K562 (cell line): ENCODE results near the gene LMBRD1.

Experiments
- CBFA2T2 ChIP-seq: fragments of 450-650 bp; conservative IDR thresholded peaks from 2 replicates; pipeline ENCODE4 v1.6.1; 2017; ENCODE audit warnings: mild to moderate bottlenecking
- CHD1 ChIP-seq: fragments of 200-600 bp; sonication (generic); IDR thresholded peaks from one replicate; pipeline ENCODE4 v1.6.1; 2012; ENCODE audit warnings: mild to moderate bottlenecking, moderate library complexity, low read length, inconsistent platforms
- ESRRA ChIP-seq: fragments of 450-650 bp; IDR thresholded peaks from 2 replicates; pipeline ENCODE4 v1.6.1; 2014; ENCODE audit warnings: low read depth, mild to moderate bottlenecking, moderate library complexity, borderline replicate concordance
- PHF8 ChIP-seq: fragments of 200-600 bp; sonication (generic); IDR thresholded peaks from 2 replicates; pipeline ENCODE4 v1.6.1; 2012; ENCODE audit warnings: mixed run types, mild to moderate bottlenecking, inconsistent platforms, low read length, moderate library complexity, borderline replicate concordance
- POLR2A ChIP-seq: fragments of 450-650 bp; conservative IDR thresholded peaks from 2 replicates; pipeline ENCODE4 v1.6.1; 2016
- SMAD1 ChIP-seq: fragments of 150-350 bp; IDR thresholded peaks from 2 replicates; pipeline ENCODE4 v1.6.1; 2014; ENCODE audit warnings: low read length, low read depth; ENCODE audit not compliant: partially characterized antibody
- TAF1 ChIP-seq: IDR thresholded peaks from 2 replicates; pipeline ENCODE4 v1.6.1; 2011; ENCODE audit warnings: mild to moderate bottlenecking, low read length, moderate library complexity; ENCODE audit not compliant: insufficient read depth, control insufficient read depth, severe bottlenecking; ENCODE audit errors: extremely low read depth
- ZNF23 ChIP-seq: fragments of 250-450 bp; sonication (Bioruptor Pico); IDR thresholded peaks from 2 replicates; pipeline ENCODE4 v1.4.0; 2020; ENCODE audit warnings: mild to moderate bottlenecking
- ZNF384 ChIP-seq: IDR thresholded peaks from 2 replicates; pipeline ENCODE4 v1.6.1; 2012; ENCODE audit warnings: low read depth, low read length, improper control_type of control experiment
- TF ChIP-seq, protein P1 (sequence below), 3 experiments: IDR thresholded peaks in 2 of 3; conservative IDR thresholded peaks in 1 of 3; 2 replicates each; pipeline ENCODE4 v1.5.1; 2011 to 2012; ENCODE audit warnings: low read length in 3 of 3, mild to moderate bottlenecking in 3 of 3, control low read depth in 2 of 3, improper control_type of control experiment in 1 of 3, inconsistent platforms in 1 of 3, low read depth in 1 of 3, mixed read lengths in 1 of 3, moderate library complexity in 1 of 3; ENCODE audit not compliant: insufficient read depth in 2 of 3
- TF ChIP-seq, protein P2 (sequence below): sonication (generic); formaldehyde crosslinking; IDR thresholded peaks from 2 replicates; pipeline ENCODE4 v1.8.1; 2023; ENCODE audit warnings: mild to moderate bottlenecking, missing genetic modification reagents

DNA sequence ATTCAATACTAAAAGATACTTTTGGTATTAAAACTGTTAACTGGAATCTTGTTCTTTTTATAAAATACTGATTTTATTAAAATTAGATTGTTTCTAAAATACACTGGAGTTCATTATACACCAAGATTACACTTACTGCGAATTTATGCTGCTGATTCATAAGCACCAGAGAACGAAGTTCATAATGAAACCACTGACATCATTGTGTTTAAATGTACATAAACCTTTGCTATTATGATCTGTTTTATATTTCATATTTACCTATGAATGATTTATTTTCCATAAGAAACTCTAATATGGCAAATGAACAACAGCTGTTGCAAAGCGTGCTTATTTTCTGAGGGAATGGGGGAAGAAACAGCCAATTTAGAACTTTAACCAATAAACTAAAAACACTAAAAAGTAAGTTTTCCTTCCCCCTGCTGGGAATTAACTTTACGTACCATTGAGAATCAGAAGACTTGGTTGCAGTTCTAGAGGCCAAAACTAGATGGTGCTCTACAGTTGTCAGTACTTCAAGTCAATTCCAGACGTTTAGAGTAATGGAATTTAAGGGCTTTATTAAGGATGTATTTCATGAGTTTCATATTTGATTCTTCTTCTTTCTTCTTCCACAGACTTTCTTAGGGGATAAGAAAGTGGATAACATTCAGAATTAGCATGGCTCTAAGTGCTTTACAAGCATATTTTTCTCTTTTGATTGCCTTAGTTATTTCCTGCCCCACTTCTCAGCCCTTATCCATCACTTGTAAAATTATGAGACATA lies 38.8 kb upstream of the LMBRD1 start:
- TF ChIP-seq TAF1 = no peak
- no peak for TF ChIP-seq PHF8
- no peak for TF ChIP-seq POLR2A
- TF ChIP-seq, protein P1, sequence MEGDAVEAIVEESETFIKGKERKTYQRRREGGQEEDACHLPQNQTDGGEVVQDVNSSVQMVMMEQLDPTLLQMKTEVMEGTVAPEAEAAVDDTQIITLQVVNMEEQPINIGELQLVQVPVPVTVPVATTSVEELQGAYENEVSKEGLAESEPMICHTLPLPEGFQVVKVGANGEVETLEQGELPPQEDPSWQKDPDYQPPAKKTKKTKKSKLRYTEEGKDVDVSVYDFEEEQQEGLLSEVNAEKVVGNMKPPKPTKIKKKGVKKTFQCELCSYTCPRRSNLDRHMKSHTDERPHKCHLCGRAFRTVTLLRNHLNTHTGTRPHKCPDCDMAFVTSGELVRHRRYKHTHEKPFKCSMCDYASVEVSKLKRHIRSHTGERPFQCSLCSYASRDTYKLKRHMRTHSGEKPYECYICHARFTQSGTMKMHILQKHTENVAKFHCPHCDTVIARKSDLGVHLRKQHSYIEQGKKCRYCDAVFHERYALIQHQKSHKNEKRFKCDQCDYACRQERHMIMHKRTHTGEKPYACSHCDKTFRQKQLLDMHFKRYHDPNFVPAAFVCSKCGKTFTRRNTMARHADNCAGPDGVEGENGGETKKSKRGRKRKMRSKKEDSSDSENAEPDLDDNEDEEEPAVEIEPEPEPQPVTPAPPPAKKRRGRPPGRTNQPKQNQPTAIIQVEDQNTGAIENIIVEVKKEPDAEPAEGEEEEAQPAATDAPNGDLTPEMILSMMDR (IDR thresholded peaks at IDR 0.05 in 2 of 3, conservative IDR thresholded peaks at IDR 0.05 in 1 of 3; ENCODE audit: insufficient read depth in 2 of 3, low read depth in 1 of 3, low read length in 3 of 3) = peak; percentile 67 to 77 (median 74); a peak in 5 of 6 replicates
- no peak for TF ChIP-seq ZNF23 (CRISPR knock-in tag)
- TF ChIP-seq, protein P2, sequence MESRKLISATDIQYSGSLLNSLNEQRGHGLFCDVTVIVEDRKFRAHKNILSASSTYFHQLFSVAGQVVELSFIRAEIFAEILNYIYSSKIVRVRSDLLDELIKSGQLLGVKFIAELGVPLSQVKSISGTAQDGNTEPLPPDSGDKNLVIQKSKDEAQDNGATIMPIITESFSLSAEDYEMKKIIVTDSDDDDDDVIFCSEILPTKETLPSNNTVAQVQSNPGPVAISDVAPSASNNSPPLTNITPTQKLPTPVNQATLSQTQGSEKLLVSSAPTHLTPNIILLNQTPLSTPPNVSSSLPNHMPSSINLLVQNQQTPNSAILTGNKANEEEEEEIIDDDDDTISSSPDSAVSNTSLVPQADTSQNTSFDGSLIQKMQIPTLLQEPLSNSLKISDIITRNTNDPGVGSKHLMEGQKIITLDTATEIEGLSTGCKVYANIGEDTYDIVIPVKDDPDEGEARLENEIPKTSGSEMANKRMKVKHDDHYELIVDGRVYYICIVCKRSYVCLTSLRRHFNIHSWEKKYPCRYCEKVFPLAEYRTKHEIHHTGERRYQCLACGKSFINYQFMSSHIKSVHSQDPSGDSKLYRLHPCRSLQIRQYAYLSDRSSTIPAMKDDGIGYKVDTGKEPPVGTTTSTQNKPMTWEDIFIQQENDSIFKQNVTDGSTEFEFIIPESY (CRISPR knock-in tag) = no peak
- no peak for TF ChIP-seq CHD1
- no peak for TF ChIP-seq ZNF384
- TF ChIP-seq SMAD1 = no peak
- no peak for TF ChIP-seq ESRRA
- TF ChIP-seq CBFA2T2 = no peak
